Stimulated activated naive CD8-positive, alpha-beta T cell treated with anti-CD3 and anti-CD28 coated beads, Interleukin-15, amount 100 ng/mL, for 72 hours (primary cell): Measurements from ENCODE around the gene ZNHIT3.
A peak's percentile ranks its signal among the peaks of the same experiment; 100 is the strongest.

Source experiments
- ATAC-seq: fragments of 150-1000 bp; cut with Tn5 transposase; 2 replicates; pipeline ENCODE4 v1.10.0; 2021; ENCODE audit warnings: mild to moderate bottlenecking, moderate library complexity
- DNase-seq, 2 donors: peaks; one replicate each; pipeline ENCODE4 v3.0.0; 2021 to 2022
- H3K27ac Mint-ChIP-seq, 2 donors: one replicate each; pipeline ENCODE4 v1.8.0; 2022; ENCODE audit warnings: mild to moderate bottlenecking in 2 of 2, mixed read lengths in 2 of 2, moderate library complexity in 2 of 2
- H3K27me3 Mint-ChIP-seq: one replicate; pipeline ENCODE4 v1.8.0; 2022; ENCODE audit warnings: mixed read lengths
- H3K4me1 Mint-ChIP-seq: one replicate; pipeline ENCODE4 v1.8.0; 2022; ENCODE audit warnings: mild to moderate bottlenecking, mixed read lengths
- H3K4me3 Mint-ChIP-seq, 2 donors: one replicate each; pipeline ENCODE4 v1.8.0; 2022; ENCODE audit warnings: mild to moderate bottlenecking in 2 of 2, mixed read lengths in 2 of 2, moderate library complexity in 1 of 2
- H3K9me3 Mint-ChIP-seq, 2 donors: one replicate each; pipeline ENCODE4 v1.8.0; 2022; ENCODE audit warnings: mixed read lengths in 2 of 2

Gene ZNHIT3

GRCh38 chr17:36524428-36524876, 38.0 kb downstream of the ZNHIT3 start:
- no peak overlapping the region for H3K4me3 Mint-ChIP-seq
- peak overlapping the region in 1 of 2 donors; percentile 25 for H3K27ac Mint-ChIP-seq
- no peaks in the 10 kb centered on the region for H3K27me3 Mint-ChIP-seq
- DNase-seq = no peak
- no peaks in the 10 kb centered on the region for H3K9me3 Mint-ChIP-seq
- H3K4me1 Mint-ChIP-seq = peaks cover 33% of the 10 kb centered on the region
- peak; percentile 79 for ATAC-seq

GRCh38 chr17:36525113-36525512, 38.6 kb downstream of the ZNHIT3 start:
- H3K9me3 Mint-ChIP-seq = no peaks in the 10 kb centered on the region
- H3K4me1 Mint-ChIP-seq = peaks cover 33% of the 10 kb centered on the region
- no peak overlapping the region for H3K27ac Mint-ChIP-seq
- DNase-seq (no peak), ATAC-seq (no peak)
- H3K27me3 Mint-ChIP-seq = no peaks in the 10 kb centered on the region
- no peak overlapping the region for H3K4me3 Mint-ChIP-seq

- Mint-ChIP-seq H3K27ac (peak overlapping the region in 1 of 2 donors; percentile 84), H3K4me3 (no peak overlapping the region), H3K27me3 (no peaks in the 10 kb centered on the region), H3K9me3 (no peaks in the 10 kb centered on the region), H3K4me1 (peaks cover 33% of the 10 kb centered on the region)
- ATAC-seq (no peak), DNase-seq (no peak)
These were observed 39.4 kb downstream of the ZNHIT3 start for GRCh38 chr17:36525888-36526287.

- H3K27me3 Mint-ChIP-seq = no peaks in the 10 kb centered on the region
- peak overlapping the region in 1 of 2 donors; percentile 54 for H3K27ac Mint-ChIP-seq
- H3K9me3 Mint-ChIP-seq = no peaks in the 10 kb centered on the region
- DNase-seq (no peak), ATAC-seq (no peak)
- peaks cover 43% of the 10 kb centered on the region for H3K4me1 Mint-ChIP-seq
- H3K4me3 Mint-ChIP-seq = no peak overlapping the region
These were observed 41.3 kb downstream of the ZNHIT3 start for GRCh38 chr17:36527621-36528250.

GRCh38 chr17:36529121-36529520, 42.6 kb downstream of the ZNHIT3 start:
- DNase-seq (no peak), ATAC-seq (no peak)
- H3K27me3 Mint-ChIP-seq = no peaks in the 10 kb centered on the region
- no peaks in the 10 kb centered on the region for H3K9me3 Mint-ChIP-seq
- H3K27ac Mint-ChIP-seq = peak overlapping the region; percentile 11 to 29
- peaks cover 55% of the 10 kb centered on the region for H3K4me1 Mint-ChIP-seq
- no peak overlapping the region for H3K4me3 Mint-ChIP-seq

GRCh38 chr17:36532435-36532975, 46.0 kb downstream of the ZNHIT3 start:
- Mint-ChIP-seq H3K9me3 (no peaks in the 10 kb centered on the region), H3K27me3 (no peaks in the 10 kb centered on the region), H3K4me3 (peak overlapping the region in 1 of 2 donors; percentile 40), H3K27ac (peak overlapping the region in 1 of 2 donors; percentile 92), H3K4me1 (peaks cover 47% of the 10 kb centered on the region)
- no peak for ATAC-seq
- no peak for DNase-seq

GRCh38 chr17:36533935-36534839, 47.7 kb downstream of the ZNHIT3 start:
- DNase-seq = peak in 1 of 2 donors; percentile 68
- peak; percentile 56 for ATAC-seq
- Mint-ChIP-seq H3K4me3 (peak overlapping the region; percentile 88 to 97), H3K27me3 (no peaks in the 10 kb centered on the region), H3K27ac (peak overlapping the region; percentile 99), H3K4me1 (peaks cover 41% of the 10 kb centered on the region), H3K9me3 (no peaks in the 10 kb centered on the region)

- ATAC-seq (peak; percentile 90), DNase-seq (peak; percentile 88 to 90)
- H3K9me3 Mint-ChIP-seq = no peaks in the 10 kb centered on the region
- H3K4me3 Mint-ChIP-seq = peak within 1 kb of the TSS; percentile 88 to 97
- peak within 1 kb of the TSS; percentile 99 for H3K27ac Mint-ChIP-seq
- no peaks in the 10 kb centered on the region for H3K27me3 Mint-ChIP-seq
- H3K4me1 Mint-ChIP-seq = peaks cover 41% of the 10 kb centered on the region
These were observed 48.6 kb downstream of the ZNHIT3 start, which contains the start of the genes MYO19 and PIGW for GRCh38 chr17:36534840-36535668. Gene MYO19 (minus strand): TSS chr17:36534868. CDS start chr17:36532538, 2,330 bp downstream. Gene PIGW (plus strand): TSS chr17:36534987. CDS start chr17:36537102, 2,115 bp downstream.

GRCh38 chr17:36535669-36536081, 49.2 kb downstream of the ZNHIT3 start:
- DNase-seq (no peak), ATAC-seq (no peak)
- Mint-ChIP-seq H3K27ac (peak overlapping the region; percentile 99), H3K27me3 (no peaks in the 10 kb centered on the region), H3K4me1 (peaks cover 41% of the 10 kb centered on the region), H3K9me3 (no peaks in the 10 kb centered on the region), H3K4me3 (peak overlapping the region; percentile 88 to 97)

- peaks cover 27% of the 10 kb centered on the region for H3K4me1 Mint-ChIP-seq
- no peak overlapping the region for H3K27ac Mint-ChIP-seq
- H3K9me3 Mint-ChIP-seq = no peaks in the 10 kb centered on the region
- ATAC-seq (no peak), DNase-seq (no peak)
- no peaks in the 10 kb centered on the region for H3K27me3 Mint-ChIP-seq
- H3K4me3 Mint-ChIP-seq = no peak overlapping the region
These were observed 54.2 kb downstream of the ZNHIT3 start for GRCh38 chr17:36540696-36541095.

- no peaks in the 10 kb centered on the region for H3K9me3 Mint-ChIP-seq
- H3K4me1 Mint-ChIP-seq = peaks cover 16% of the 10 kb centered on the region
- DNase-seq (no peak), ATAC-seq (no peak)
- no peaks in the 10 kb centered on the region for H3K27me3 Mint-ChIP-seq
- no peak overlapping the region for H3K4me3 Mint-ChIP-seq
- no peak overlapping the region for H3K27ac Mint-ChIP-seq
These were observed 56.3 kb downstream of the ZNHIT3 start for GRCh38 chr17:36542755-36543154.

- Mint-ChIP-seq H3K4me3 (peak overlapping the region; percentile 83 to 87), H3K27me3 (no peaks in the 10 kb centered on the region), H3K9me3 (no peaks in the 10 kb centered on the region), H3K27ac (peak overlapping the region; percentile 94 to 96), H3K4me1 (peaks cover 28% of the 10 kb centered on the region)
- DNase-seq = peak in 1 of 2 donors; percentile 40
- ATAC-seq = no peak
These were observed 57.5 kb downstream of the ZNHIT3 start for GRCh38 chr17:36544044-36544306.

- Mint-ChIP-seq H3K4me1 (peaks cover 28% of the 10 kb centered on the region), H3K4me3 (peak within 1 kb of the TSS; percentile 83 to 87), H3K9me3 (no peaks in the 10 kb centered on the region), H3K27me3 (no peaks in the 10 kb centered on the region), H3K27ac (peak within 1 kb of the TSS; percentile 97)
- peak; percentile 95 to 98 for DNase-seq
- ATAC-seq = peak; percentile 76
These were observed 58.0 kb downstream of the ZNHIT3 start, which contains the start of gene GGNBP2 for GRCh38 chr17:36544307-36545076. Gene GGNBP2 (plus strand): TSS chr17:36544919. CDS start chr17:36545725, 806 bp downstream.

GRCh38 chr17:36545077-36545464, 58.6 kb downstream of the ZNHIT3 start:
- no peak for DNase-seq
- Mint-ChIP-seq H3K4me3 (peak overlapping the region; percentile 83 to 87), H3K27ac (peak overlapping the region; percentile 97), H3K9me3 (no peaks in the 10 kb centered on the region), H3K4me1 (peaks cover 34% of the 10 kb centered on the region), H3K27me3 (no peaks in the 10 kb centered on the region)
- ATAC-seq = no peak
